SK-N-MC (cell line): ENCODE results near the gene C10orf62.

Experiments used
- DNase-seq: peaks from one replicate; pipeline ENCODE4 v3.0.0-alpha.2; 2011; ENCODE audit warnings: low read depth, low spot score
- H3K27ac ChIP-seq: fragments of 200-600 bp; sonication (generic); 2 replicates; pipeline ENCODE4 v1.5.1; 2016; ENCODE audit warnings: mixed run types
- H3K36me3 ChIP-seq: fragments of 200-600 bp; sonication (generic); 2 replicates; pipeline ENCODE4 v1.6.1; 2017; ENCODE audit warnings: antibody characterized with exemption, low read length, mixed read lengths; ENCODE audit not compliant: insufficient read depth
- H3K4me3 ChIP-seq: fragments of 200-600 bp; sonication (generic); 2 replicates; pipeline ENCODE4 v1.5.1; 2016
- H3K9ac ChIP-seq: fragments of 200-600 bp; sonication (generic); 2 replicates; pipeline ENCODE4 v1.8.0; 2017; ENCODE audit warnings: mixed run types, mixed read lengths; ENCODE audit not compliant: insufficient read length
- H3K9me3 ChIP-seq: fragments of 200-600 bp; sonication (generic); 2 replicates; pipeline ENCODE4 v1.6.1; 2017; ENCODE audit warnings: low read depth, mild to moderate bottlenecking, antibody characterized with exemption, low read length, moderate library complexity, mixed read lengths
- EZH2 ChIP-seq: fragments of 200-600 bp; sonication (generic); IDR thresholded peaks from one replicate; pipeline ENCODE4 v1.6.1; 2017; ENCODE audit warnings: antibody characterized with exemption
- FOXP2 ChIP-seq: optimal IDR thresholded peaks from 2 replicates; pipeline ENCODE3; 2011; ENCODE audit warnings: mild to moderate bottlenecking, moderate library complexity; ENCODE audit not compliant: insufficient read depth; ENCODE audit errors: extremely low read length, control extremely low read depth
- POLR2AphosphoS5 ChIP-seq: IDR thresholded peaks from 2 replicates; pipeline ENCODE4 v1.6.1; 2012; ENCODE audit warnings: mild to moderate bottlenecking, low read depth, low read length, borderline replicate concordance

Gene C10orf62

DNA sequence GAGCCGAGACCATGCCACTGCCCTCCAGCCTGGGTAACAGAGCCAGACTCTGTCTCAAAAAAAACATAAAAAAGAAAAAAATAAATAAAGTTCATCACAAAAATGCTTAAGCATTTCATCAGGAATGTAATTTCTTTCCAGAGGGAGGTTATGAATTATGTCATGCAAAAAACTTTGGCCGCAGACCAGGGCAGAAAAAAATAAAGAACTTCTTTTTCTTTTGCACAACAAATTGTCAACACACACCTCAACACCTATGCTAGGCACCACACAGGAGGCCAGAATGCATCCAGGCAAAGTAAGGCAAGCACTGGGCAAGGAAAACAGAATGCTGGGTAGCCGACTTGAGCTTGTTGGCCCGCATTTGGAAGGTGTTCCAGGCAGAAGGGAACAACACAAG, 3.9 kb downstream of the C10orf62 start:
- DNase-seq: no peak
- Histone ChIP-seq H3K9me3 (no peaks in the 10 kb centered on the region), H3K27ac (no peak overlapping the region)

GRCh38 chr10:97596101-97597082, 6.9 kb downstream of the C10orf62 start:
- DNase-seq: no peak
- H3K4me3 ChIP-seq: no peak overlapping the region
- no peak overlapping the region for H3K27ac ChIP-seq
- no peak overlapping the region for H3K9ac ChIP-seq
- H3K36me3 ChIP-seq: no peaks in the 10 kb centered on the region
- H3K9me3 ChIP-seq: no peaks in the 10 kb centered on the region
- no peak for TF ChIP-seq POLR2AphosphoS5
- TF ChIP-seq EZH2: no peak
- no peak for TF ChIP-seq FOXP2

More for the DNA sequence above, 3.9 kb downstream of the C10orf62 start:
- TF ChIP-seq FOXP2 (no peak), POLR2AphosphoS5 (no peak), EZH2 (no peak)
- Histone ChIP-seq H3K36me3 (no peaks in the 10 kb centered on the region), H3K9ac (no peak overlapping the region), H3K4me3 (no peak overlapping the region)

- no peaks in the 10 kb centered on the region for H3K9me3 ChIP-seq
- H3K4me3 ChIP-seq: no peak overlapping the region
- no peak for DNase-seq
- TF ChIP-seq POLR2AphosphoS5 (no peak), FOXP2 (no peak), EZH2 (no peak)
- H3K27ac ChIP-seq: no peak overlapping the region
- H3K36me3 ChIP-seq: no peaks in the 10 kb centered on the region
- H3K9ac ChIP-seq: no peak overlapping the region
Measured at GRCh38 chr10:97597778-97598177, 8.3 kb downstream of the C10orf62 start.

GRCh38 chr10:97598407-97599271, 9.1 kb downstream of the C10orf62 start:
- no peaks in the 10 kb centered on the region for H3K9me3 ChIP-seq
- H3K36me3 ChIP-seq: no peaks in the 10 kb centered on the region
- H3K4me3 ChIP-seq: no peak overlapping the region
- TF ChIP-seq FOXP2 (no peak), EZH2 (no peak), POLR2AphosphoS5 (no peak)
- H3K27ac ChIP-seq: no peak overlapping the region
- DNase-seq: no peak
- H3K9ac ChIP-seq: no peak overlapping the region

DNA sequence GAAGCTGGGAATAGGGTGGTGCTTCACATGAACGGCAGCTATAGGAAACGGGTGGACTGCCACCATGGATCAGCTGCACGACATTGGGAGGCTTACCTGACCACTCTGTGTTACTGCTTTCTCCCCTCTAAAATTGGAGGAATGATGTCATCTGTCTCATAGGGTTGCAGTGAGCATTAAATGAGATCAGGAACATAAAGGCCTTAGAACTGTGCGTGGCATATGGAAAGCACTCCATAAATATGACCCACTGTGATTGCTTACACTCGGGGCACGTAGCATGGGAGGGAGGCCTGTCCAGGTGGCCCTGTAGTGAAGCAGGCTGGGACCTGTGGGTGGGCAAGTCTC, 9.7 kb downstream of the C10orf62 start:
- Histone ChIP-seq H3K9ac (no peak overlapping the region), H3K36me3 (no peaks in the 10 kb centered on the region), H3K4me3 (no peak overlapping the region), H3K9me3 (no peaks in the 10 kb centered on the region), H3K27ac (no peak overlapping the region)
- TF ChIP-seq FOXP2 (no peak), EZH2 (no peak), POLR2AphosphoS5 (no peak)
- DNase-seq: no peak

DNA sequence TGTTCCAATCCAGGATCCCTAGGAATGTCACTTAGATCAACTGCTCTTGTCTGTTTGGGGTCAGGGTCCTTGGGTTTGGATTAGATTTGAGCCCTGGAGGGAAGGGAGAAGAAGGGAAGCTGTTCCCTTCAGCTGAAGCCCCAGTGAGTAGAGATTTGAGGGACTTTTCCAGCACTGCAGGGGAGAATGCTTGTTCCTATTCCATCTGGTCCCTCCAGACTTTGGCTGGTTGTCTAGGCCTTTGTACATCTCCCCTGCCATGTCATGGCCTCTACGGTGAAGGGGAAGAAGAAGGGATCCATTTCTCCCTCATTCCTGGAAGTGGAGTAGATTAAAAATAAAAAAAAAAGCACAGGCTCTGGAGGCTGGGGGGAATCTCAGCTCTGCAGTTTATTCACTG, 11.1 kb downstream of the C10orf62 start:
- no peak overlapping the region for H3K27ac ChIP-seq
- H3K36me3 ChIP-seq: no peaks in the 10 kb centered on the region
- H3K9me3 ChIP-seq: no peaks in the 10 kb centered on the region
- DNase-seq: no peak
- H3K9ac ChIP-seq: no peak overlapping the region
- TF ChIP-seq POLR2AphosphoS5 (no peak), EZH2 (no peak), FOXP2 (no peak)
- H3K4me3 ChIP-seq: no peak overlapping the region

DNA sequence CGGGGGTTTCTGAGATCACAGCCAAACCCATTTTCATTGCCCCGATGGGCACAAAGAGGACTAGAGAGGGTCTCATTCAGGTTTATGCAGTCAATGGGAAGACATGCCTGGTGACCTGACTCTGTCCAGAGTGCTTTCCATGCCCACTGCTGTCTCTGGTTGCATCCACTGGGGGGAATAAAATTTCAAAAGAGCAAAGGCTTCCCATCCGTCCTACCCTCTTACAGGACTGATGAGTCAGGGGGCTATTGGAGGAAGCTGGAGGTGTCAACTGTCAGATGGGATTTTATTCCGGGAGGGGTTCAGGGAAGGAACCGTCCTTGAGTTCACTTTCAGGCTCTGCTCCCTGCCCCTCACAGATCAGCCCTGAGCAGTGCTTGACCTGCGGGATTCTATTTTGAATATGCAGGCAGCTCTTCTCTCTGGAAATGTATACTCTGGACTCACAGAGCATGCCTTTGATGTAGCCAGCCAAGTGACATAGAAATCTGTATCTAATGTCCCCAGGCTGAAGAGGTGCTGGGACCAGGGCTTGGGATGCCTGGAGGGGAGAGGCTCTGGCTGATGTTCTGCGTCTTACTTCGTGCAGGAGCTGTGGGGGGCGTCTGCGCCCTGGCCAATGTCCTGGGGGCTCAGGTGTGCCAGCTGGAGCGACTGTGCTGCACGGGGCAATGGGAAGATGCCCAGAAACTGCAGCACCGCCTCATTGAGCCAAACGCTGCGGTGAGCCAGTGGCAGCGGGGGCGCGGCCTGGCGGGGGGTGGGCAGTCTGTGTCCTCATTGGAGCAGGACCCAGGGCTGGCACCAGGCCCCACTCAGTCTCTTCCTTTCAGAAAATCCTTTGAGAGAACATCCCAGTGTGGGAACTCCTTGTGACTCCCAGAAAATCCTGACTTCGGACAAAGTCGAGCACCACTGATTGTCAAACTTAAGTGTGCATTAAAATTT, 12.0 kb downstream of the C10orf62 start:
- DNase-seq: no peak
- TF ChIP-seq EZH2: no peak
- Histone ChIP-seq H3K27ac (no peak overlapping the region), H3K4me3 (no peak overlapping the region), H3K9me3 (no peaks in the 10 kb centered on the region), H3K36me3 (no peaks in the 10 kb centered on the region), H3K9ac (no peak overlapping the region)

DNA sequence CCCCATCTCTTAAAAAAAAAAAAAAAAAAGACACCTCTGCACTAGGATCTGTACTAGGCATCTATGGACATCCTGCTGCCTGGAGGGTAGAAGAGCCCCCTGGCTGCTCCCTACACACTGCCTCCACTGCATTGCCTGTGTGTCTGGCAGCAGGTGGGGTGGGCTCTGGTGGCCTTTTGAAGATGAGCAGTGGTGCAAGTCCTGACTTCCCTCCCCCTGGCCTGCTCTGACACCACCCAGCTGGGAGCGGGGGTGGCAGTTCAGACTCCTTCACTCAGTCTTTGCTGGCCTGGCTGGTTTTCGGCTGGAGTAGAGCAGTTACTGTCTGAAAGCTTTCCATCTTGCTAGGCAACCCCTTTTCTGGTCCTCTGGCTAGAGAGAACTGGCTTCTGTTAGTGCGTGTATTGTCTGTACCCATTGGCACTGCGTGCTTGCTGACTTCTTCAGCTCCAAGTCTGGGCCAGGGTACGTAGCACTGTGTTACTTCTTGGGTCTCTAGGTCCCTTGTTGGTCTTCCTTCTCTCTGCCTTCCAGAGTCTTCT, 17.6 kb downstream of the C10orf62 start:
- no peak overlapping the region for H3K27ac ChIP-seq
- no peak overlapping the region for H3K4me3 ChIP-seq
- H3K9me3 ChIP-seq: no peaks in the 10 kb centered on the region
- TF ChIP-seq POLR2AphosphoS5 (no peak), FOXP2 (no peak)
- H3K36me3 ChIP-seq: no peaks in the 10 kb centered on the region
- H3K9ac ChIP-seq: no peak overlapping the region
- DNase-seq: no peak
